Parathyroid adenoma (tissue), 2 donors: ENCODE data around the gene RALA.

Source experiments
- H2AFZ ChIP-seq: fragments of 300-600 bp; sonication (generic); one replicate; pipeline ENCODE4 v1.7.0; 2017; ENCODE audit warnings: antibody characterized with exemption, mild to moderate bottlenecking
- H3K27ac ChIP-seq: fragments of 300-600 bp; sonication (generic); one replicate; pipeline ENCODE4 v1.7.0; 2017
- H3K27me3 ChIP-seq: fragments of 300-600 bp; sonication (generic); one replicate; pipeline ENCODE4 v1.7.0; 2017; ENCODE audit warnings: low read length; ENCODE audit not compliant: control insufficient read depth, insufficient read depth
- H3K36me3 ChIP-seq: fragments of 300-600 bp; sonication (generic); one replicate; pipeline ENCODE4 v1.7.0; 2017; ENCODE audit warnings: low read length; ENCODE audit not compliant: control insufficient read depth, insufficient read depth
- H3K4me1 ChIP-seq: fragments of 300-600 bp; sonication (generic); one replicate; pipeline ENCODE4 v1.7.0; 2017; ENCODE audit warnings: control low read depth
- H3K4me2 ChIP-seq: fragments of 300-600 bp; sonication (generic); one replicate; pipeline ENCODE4 v1.7.0; 2017; ENCODE audit warnings: low read length
- H3K4me3 ChIP-seq: fragments of 300-600 bp; sonication (generic); one replicate; pipeline ENCODE4 v1.7.0; 2017; ENCODE audit warnings: low read depth, low read length
- H3K79me2 ChIP-seq: fragments of 300-600 bp; sonication (generic); one replicate; pipeline ENCODE4 v1.7.0; 2017; ENCODE audit warnings: control low read depth
- H3K9ac ChIP-seq: fragments of 300-600 bp; sonication (generic); one replicate; pipeline ENCODE4 v1.7.0; 2017; ENCODE audit warnings: mild to moderate bottlenecking
- H3K9me3 ChIP-seq: fragments of 300-600 bp; sonication (generic); one replicate; pipeline ENCODE4 v1.7.0; 2017; ENCODE audit warnings: low read length; ENCODE audit not compliant: control insufficient read depth
- TF ChIP-seq, protein P1 (sequence below): fragments of 300-600 bp; sonication (generic); IDR thresholded peaks from one replicate; pipeline ENCODE4 v1.7.0; 2017; ENCODE audit warnings: antibody characterized with exemption, mild to moderate bottlenecking
- donor health status: primary hyperparathyroidism.

Gene RALA

DNA sequence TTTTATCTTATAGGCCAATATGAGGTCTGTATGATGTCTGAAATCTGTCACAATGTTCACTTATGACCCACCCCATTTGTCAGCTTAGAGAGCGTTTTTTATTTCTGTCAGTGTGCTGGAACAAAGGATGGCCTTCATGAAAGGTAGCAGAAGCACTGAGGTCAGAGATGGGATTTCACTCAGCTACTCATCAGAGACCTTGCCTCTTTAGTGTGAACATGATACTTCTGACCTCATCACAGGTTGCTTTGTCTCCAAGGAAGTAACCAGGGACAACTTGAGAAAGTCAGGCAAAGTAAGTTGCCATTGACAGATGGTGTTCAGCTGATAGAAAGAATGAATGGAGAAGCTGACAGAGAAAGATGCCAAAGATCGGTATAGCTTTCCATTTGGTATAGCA lies 40.8 kb upstream of the RALA start:
- H3K27ac ChIP-seq: no peak overlapping the region
- no peaks in the 10 kb centered on the region for H3K27me3 ChIP-seq
- no peak overlapping the region for H3K4me2 ChIP-seq
- no peaks in the 10 kb centered on the region for H3K9me3 ChIP-seq
- H3K9ac ChIP-seq: no peak overlapping the region
- TF ChIP-seq, protein P1, sequence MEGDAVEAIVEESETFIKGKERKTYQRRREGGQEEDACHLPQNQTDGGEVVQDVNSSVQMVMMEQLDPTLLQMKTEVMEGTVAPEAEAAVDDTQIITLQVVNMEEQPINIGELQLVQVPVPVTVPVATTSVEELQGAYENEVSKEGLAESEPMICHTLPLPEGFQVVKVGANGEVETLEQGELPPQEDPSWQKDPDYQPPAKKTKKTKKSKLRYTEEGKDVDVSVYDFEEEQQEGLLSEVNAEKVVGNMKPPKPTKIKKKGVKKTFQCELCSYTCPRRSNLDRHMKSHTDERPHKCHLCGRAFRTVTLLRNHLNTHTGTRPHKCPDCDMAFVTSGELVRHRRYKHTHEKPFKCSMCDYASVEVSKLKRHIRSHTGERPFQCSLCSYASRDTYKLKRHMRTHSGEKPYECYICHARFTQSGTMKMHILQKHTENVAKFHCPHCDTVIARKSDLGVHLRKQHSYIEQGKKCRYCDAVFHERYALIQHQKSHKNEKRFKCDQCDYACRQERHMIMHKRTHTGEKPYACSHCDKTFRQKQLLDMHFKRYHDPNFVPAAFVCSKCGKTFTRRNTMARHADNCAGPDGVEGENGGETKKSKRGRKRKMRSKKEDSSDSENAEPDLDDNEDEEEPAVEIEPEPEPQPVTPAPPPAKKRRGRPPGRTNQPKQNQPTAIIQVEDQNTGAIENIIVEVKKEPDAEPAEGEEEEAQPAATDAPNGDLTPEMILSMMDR: no peak
- no peak overlapping the region for H3K4me3 ChIP-seq
- no peaks in the 10 kb centered on the region for H3K79me2 ChIP-seq
- H2AFZ ChIP-seq: no peak overlapping the region
- H3K36me3 ChIP-seq: no peaks in the 10 kb centered on the region
- H3K4me1 ChIP-seq: no peaks in the 10 kb centered on the region

DNA sequence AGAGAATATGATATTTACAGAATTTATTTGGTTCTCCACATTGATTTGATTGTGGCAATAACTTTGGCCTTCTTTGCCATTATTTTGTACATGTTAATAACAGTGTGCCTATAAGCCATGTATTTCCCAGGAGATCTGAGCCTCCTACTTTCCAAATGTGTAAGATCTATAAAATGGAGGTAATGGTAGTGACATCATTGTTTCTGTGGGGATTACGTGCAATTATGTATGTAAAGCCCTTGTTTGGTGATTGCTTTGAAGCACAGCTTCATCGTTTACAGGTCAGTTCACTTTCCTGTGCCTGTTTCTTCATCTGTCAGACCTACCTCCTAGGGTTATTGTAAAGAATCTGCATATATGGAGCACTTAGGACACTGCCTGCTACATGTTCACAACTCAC lies 39.8 kb upstream of the RALA start:
- no peak overlapping the region for H3K27ac ChIP-seq
- no peaks in the 10 kb centered on the region for H3K36me3 ChIP-seq
- TF ChIP-seq, protein P1: no peak
- H3K79me2 ChIP-seq: no peaks in the 10 kb centered on the region
- no peak overlapping the region for H3K9ac ChIP-seq
- H3K4me3 ChIP-seq: no peak overlapping the region
- no peak overlapping the region for H3K4me2 ChIP-seq
- no peaks in the 10 kb centered on the region for H3K4me1 ChIP-seq
- no peaks in the 10 kb centered on the region for H3K9me3 ChIP-seq
- no peak overlapping the region for H2AFZ ChIP-seq
- H3K27me3 ChIP-seq: no peaks in the 10 kb centered on the region

DNA sequence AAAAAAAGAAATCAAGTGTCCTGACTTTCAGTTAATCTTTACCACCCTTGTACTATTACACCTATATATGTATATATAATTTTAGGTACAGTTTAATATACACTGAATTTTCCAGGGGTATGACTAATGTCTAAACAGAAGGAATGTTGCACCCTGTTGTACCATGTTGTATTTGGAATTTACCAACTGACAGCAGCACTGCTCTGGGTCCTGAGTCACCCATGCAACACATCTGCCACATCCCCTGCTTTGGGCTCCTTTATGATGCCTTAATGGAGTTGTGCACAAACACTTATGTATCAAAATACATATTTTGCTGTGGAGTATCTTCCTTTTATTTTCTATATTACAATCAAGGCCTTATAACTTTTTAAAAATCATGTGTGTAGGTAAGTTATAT lies 36.0 kb upstream of the RALA start:
- H3K9ac ChIP-seq: no peak overlapping the region
- no peak overlapping the region for H3K4me3 ChIP-seq
- no peak overlapping the region for H3K4me2 ChIP-seq
- no peak overlapping the region for H2AFZ ChIP-seq
- no peaks in the 10 kb centered on the region for H3K4me1 ChIP-seq
- H3K36me3 ChIP-seq: no peaks in the 10 kb centered on the region
- no peaks in the 10 kb centered on the region for H3K79me2 ChIP-seq
- no peaks in the 10 kb centered on the region for H3K9me3 ChIP-seq
- TF ChIP-seq, protein P1: no peak
- no peak overlapping the region for H3K27ac ChIP-seq
- H3K27me3 ChIP-seq: no peaks in the 10 kb centered on the region

DNA sequence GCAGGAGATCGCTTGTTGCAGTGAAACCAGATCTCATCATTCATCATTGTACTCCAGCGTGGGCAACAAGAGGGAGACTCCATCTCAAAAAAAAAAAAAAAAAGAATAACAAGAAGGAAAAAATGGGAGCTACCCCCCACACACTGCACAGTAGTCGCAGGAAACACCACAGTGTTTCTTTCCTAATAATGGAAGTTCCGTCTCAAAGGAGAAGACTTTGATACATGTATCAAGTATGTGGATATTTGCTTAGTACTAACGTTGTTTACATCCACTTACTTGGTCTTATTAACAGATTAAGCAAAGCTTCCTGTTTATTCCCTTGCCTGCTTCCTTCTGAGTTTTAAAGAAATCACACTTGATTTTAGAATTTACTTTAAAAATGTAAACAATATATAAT lies 35.0 kb upstream of the RALA start:
- Histone ChIP-seq H3K36me3 (no peaks in the 10 kb centered on the region), H3K9me3 (no peaks in the 10 kb centered on the region), H3K4me2 (no peak overlapping the region), H3K27me3 (no peaks in the 10 kb centered on the region), H3K4me3 (no peak overlapping the region), H3K27ac (no peak overlapping the region), H3K9ac (no peak overlapping the region), H3K4me1 (no peaks in the 10 kb centered on the region), H3K79me2 (no peaks in the 10 kb centered on the region), H2AFZ (no peak overlapping the region)
- TF ChIP-seq, protein P1: no peak

DNA sequence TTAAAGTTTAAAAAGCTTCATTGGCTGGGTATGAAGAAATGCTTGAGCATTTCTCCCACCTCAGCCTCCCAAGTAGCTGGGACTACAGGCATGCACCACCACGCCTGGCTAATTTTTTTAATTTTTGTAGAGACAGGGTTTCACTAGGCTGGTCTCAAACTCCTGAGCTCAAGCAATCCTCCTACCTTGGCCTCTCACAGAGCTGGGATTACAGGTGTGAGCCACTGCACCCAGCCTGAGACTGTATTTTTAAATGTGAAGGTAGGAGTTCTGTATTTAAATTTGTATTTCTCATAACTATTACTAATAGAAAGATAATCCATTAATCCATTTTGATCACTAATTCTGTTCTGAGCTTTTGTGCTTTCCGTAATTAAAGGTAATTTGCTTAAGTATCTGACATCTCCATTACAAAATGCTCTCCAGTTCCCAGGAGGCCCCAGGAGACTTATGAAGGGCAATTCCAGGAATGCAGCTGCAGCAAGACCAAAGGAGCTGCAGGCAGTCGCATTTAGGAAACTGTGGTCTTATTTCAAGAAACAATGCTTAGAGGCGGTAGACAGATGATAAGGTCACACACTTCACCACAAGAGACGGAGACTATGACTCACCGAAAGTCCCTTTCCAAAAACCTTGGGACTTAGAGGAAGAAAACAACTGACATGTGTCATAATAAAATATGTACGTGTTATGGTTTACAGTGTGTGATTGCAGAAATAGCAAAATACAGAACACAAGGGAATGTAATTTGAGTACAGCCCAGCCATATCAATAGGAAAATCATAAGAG lies 33.9 kb upstream of the RALA start:
- no peaks in the 10 kb centered on the region for H3K27me3 ChIP-seq

More for the DNA sequence above, 33.9 kb upstream of the RALA start:
- no peak overlapping the region for H3K4me2 ChIP-seq
- no peaks in the 10 kb centered on the region for H3K36me3 ChIP-seq
- H3K9me3 ChIP-seq: no peaks in the 10 kb centered on the region
- no peak overlapping the region for H2AFZ ChIP-seq
- H3K9ac ChIP-seq: no peak overlapping the region
- TF ChIP-seq, protein P1: no peak
- no peaks in the 10 kb centered on the region for H3K79me2 ChIP-seq
- H3K4me1 ChIP-seq: no peaks in the 10 kb centered on the region
- H3K27ac ChIP-seq: no peak overlapping the region
- H3K4me3 ChIP-seq: no peak overlapping the region
